Activated CD8-positive, alpha-beta memory T cell treated with anti-CD3 and anti-CD28 coated beads, Interleukin-2, amount 50 U/mL, for 4 hours (primary cell): ENCODE measurements around the gene SLC38A10.

Experiments
- DNase-seq: peaks from one replicate; pipeline ENCODE4 v3.0.0-alpha.2; 2020

Gene SLC38A10

DNA sequence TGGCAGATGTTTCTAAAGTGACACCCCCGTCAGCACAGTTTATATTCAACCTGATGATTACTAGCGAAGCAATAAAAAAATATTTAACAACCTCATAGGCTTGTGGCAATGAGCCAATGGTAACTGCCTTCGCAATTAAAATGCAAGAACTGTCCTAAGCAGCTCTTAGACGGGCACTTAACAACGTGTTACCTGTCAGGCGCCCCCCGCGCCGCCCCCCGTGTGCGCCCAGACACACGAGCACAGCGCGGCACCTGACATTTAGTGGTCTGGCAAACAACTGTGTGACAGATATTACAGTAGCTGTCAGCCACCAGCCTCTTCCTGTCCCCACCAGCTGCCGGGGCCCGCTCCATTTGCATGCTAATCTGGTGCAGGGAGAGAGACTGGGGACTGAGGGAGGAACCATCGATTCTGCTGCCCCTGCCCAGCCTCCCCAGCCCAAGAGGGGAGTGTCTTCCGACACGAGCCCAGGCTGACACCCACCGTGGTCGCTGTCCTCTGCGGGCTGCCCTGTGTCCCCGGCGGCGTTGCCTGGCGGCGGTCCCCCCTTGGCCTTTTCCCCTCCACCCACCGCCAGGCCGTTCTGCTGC is 43.3 kb downstream of the SLC38A10 start:
- DNase-seq: no peak

DNA sequence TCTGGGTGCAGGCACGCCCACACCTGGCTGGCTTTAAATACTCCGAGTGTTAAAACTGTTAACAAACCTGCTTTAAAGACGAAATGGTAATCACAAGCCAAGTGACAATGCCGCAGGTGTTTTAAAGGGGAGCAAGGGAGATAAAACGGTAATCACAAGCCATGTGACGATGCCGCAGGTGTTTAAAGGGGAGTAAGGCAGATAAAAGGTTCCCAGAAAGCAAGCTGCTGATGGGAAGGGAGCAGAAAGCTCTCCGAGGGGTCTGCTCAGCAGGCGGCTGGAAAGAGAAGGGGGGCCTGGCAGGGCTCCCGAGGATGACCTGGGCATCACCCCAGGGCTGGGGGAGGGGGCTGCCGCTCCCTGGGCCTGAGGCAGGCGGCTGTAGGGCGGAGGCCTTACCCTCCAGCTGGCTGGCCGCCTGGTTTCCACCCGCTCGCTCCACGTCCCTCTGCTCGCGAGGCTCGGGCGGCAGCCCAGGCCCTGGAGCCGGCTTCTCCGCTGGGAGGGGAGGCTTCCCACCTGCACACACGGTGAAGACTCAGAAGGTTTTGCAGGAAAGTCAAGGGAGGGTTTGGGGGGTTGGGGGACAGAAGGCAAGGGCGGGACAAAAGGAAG is 43.9 kb downstream of the SLC38A10 start:
- DNase-seq: no peak

DNA sequence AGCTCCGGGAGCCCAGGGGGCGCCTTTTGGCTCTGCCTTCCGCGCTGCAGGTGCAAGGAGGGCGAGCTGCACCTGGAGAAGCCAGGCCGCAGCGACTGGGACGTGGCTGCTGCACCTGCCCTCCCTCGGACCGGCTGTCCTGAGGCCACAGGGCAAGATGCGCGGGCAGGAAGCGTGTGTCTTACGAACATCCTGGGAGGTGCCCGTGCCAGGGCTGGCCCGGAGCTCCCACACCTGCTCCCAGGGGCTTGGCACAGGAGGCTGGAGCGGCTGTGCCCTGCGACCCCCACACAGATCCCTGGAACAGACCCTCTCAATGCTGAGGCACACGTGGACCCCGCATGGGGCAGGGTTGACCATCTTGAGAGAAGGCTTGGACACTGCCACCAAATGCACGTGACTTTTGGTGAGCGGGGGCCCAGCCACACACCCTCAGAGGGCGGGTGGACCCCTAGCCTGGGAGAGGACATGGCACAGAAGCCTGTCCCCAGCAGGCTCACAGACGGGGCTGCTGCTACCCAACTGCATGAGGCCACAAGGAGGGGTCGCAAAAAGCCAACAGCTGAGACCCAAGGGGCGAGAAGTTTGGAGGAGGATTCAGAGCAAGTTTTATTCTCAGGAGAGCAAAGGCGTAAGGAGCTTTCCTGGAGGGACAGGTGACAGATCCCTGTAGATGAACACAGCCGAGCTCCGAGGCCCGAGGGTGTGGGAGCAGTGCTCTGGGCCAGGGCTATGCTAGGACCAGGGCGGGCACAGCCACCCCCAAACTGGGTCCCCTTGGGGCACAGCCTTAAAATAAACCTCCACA is 44.6 kb downstream of the SLC38A10 start:
- no peak for DNase-seq

DNA sequence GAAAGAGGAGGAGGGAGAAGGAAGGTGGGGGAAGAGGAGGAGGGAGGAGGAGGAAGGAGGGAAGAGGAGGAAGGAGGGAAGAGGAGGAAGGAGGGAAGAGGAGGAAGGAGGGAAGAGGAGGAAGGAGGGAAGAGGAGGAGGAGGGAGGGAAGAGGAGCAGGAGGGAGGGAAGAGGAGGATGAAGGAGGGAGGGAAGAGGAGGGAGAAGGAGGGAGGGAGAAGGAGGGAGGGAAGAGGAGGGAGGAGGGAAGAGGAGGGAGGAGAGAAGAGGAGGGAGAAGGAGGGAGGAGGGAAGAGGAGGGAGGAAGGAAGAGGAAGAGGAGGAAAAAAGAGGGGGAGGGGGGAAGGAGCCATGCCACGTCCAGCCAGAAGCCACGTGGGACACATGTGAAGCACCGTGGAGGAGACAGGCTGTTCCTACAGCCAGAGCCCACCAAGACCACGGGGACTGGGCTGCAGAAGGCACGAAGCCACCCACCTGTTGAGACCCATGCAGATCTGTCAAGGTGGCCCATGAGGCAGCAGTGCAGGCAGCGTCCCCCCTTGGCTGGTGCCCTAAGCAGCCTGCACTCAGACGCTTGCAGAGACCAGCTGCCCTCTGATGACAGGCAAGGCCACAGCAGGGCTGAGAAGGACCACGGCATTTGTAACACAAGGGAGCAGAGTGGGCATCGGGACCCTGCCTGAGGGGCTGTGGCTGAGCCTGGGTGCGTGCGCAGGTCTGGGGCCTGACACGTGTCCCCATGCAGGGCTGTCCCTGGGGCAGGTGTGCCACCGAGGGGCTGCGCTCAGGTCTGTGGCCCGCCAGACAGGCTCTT is 45.7 kb downstream of the SLC38A10 start:
- no peak for DNase-seq

DNA sequence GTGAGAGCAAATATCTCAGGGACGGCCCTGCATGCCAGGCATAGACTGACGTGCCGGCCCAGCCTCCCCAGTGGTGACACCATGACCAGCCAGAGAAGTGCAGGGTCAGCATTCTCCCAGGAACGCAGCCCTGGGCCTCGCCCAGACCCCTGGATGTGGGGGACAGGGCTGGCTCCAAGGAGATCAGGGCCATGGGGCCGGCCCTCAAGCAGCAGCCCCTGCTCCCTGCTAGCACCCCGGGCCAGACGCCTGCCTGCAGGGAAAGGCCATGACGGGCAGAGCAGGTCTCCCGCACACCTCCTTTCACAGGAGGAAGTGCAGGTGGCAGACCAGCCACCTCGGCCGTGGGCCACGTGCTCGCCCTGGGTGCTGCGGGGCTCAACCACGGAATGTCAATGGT is 46.5 kb downstream of the SLC38A10 start:
- no peak for DNase-seq

DNA sequence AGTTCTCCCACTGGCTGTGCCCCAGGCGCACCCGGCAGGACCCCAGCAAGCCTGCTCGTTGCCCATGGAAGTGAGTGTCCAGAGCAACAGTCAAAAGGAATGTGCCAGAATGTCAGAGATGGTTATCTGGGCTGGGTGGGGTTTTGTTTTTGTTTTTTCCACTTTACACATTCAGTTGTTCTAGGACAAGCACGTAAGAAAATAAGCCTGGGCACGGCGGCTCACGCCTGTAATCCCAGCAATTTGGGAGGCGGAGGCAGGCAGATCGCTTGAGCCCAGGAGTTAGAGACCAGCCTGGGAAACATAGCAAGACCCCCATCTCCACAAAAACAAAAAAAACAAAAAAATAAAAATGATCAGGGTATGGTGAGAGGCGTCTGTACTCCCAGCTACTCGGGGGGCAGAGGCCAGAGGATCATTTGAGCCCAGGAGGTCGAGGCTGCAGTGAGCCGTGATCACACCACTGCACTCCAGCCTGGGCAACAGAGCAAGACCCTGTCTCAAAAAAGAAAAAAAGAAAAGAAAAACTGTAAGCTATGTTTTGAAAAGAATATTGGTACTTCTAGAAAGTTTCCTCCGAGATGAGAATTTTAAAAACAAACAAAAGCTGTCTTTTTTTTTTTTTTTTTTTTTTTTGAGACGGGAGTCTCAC is 47.6 kb downstream of the SLC38A10 start:
- DNase-seq: no peak

DNA sequence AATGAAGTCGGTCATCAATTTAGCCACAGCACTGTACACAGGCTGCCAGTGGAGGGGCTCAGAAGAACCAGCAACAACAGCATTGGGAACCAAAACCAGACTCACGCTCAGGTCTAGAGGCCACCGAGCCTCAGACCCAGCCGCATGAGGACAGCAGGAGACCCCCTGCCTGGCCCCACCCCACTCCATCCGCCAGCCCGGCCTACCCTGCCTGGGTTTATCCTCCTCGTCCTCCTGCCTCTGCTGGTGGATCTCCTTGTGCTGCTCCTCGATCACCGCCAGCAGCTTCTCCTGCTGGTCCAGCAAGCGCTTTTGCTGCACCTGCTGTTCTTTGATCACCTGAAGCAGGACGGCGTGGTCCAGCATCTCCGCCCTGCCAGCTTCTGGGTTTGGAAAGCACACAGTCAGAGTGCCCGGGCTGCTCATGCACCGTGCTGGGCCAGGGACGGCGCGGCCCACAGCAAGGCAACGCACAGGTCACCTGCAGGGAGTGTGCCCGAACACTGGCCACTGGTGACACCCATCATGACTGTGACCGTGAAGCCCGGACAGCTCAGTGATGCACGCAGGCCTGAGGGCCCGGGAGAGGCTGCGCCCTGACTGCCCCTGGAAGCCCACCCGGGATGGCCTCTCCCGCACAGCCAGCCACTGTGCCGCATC is 48.3 kb downstream of the SLC38A10 start:
- DNase-seq: no peak

DNA sequence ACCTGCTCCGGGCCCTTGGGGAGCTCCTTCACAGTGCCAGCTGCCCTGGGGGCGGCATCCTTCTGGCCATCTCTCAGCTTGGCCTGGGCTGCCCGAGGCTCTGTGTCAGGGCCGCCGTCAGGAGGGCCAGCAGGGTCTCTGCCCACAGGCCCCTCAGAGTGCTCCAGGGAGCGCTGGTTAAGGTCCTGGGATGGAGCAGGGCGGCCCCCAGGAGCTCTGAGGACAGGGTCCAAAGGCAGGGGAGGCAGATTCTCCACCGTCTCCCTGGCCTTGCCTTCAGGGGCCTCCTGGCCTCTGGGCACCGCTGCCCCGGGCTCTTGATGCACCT is 48.8 kb downstream of the SLC38A10 start:
- no peak for DNase-seq

DNA sequence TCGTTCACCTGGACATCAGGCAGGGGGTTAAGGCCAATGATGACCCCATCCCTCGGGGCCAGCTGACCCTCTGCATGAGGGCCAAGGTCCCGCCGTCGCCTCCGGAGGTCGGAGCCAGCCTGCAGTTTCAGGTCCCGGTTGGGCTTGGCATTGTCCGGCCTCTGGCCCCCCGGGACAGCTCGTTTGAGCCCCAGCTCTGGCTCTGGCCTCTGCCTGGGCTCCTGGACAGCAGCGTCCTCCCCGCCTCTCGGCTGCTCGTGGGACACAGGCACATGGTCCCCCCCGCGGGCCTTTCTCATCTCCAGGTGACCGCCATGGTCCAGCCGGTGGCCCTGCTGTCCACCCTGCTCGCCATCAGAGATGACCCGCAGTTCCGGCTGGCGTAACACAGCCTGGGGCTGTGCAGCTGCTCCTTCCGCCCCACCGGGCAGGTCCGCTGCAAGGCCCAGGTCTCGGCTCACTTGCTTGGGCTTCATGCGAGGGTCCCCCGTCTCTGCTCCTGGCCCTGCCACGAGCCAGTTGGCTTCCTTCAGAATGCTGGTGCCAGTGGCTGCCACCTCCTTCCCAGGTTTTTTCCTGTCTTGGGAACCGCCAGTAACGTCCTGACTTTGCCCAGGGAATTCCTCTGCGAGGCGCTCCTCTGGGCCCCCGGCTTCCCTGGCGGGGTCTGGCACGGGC is 49.3 kb downstream of the SLC38A10 start:
- no peak for DNase-seq

DNA sequence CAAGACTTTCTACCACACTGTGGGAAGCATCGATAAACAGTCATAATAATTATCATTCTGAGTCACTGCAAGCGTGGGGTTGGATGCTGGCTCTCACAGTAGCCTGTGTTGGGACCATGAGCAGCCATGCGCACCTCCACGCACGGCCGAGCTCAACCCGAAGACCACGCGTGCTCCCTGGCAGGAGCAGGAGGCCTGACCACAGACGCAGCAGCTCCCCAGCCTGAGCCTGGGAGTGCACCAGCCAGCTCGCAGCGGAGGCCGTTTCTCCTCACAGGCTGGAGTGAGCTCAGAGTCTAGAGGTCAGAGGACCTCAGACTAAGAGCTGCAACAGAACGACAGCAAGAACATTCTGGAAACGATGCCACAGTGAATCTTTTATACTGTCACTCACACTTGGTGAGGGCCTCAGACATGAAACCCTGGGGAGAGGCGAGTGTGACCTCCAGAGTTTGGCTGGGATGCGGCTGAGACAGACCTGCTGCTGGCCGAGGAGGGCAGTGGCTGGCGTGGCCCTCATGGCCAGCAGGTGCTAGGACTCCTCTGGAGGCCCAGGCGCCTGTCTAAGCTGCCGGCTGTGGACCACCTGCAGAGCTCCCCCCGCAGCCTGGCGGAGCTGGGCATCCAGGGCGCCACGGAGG is 50.0 kb downstream of the SLC38A10 start:
- no peak for DNase-seq

DNA sequence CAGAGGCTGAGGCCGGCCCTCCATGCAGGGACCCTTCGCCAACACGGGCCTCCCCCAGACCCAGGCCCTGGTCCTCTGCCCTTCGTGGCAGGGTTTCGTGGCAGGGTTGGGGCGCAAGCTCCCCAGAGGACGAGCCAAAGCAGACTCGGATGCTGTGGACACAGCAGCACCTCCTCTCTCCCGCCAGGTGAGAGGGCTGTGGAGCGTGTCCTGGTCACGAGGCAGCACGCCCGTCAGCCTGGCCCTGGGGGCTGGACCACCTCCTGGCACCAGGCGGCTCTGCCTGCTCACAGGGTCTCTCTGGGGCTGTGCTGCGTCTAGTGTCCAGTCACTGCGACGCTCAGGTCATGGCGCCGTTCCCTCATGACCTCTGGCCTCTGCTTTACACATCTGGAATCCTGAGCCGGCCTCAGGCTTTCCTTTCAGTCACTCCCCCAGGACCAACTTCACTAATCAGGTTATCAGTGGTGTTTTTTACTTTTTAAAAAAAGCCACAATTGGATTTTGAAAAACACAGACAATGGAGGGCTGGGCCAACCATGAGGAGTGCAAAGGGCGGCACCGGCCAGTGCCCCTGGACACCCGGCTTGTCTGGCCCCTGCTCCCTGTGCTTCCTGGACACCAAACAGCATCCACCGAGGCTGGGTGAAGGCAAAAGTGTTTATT is 50.6 kb downstream of the SLC38A10 start:
- DNase-seq: no peak

DNA sequence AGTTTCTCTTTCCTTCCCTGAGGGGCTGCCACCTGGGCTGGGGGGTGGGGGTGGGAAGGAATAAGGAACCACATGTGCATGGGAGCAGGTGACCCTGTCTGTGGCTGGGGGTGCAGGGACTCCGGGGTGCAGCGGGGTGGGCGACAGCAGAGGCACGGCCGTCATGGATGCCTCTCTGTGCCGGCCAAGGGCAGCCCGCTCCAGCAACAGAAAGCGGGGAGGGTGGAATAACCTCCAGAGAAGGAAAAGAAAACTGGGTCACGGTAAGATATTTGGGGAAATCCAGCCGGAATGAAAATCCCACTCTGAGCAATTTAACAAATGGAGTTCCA is 51.8 kb downstream of the SLC38A10 start:
- DNase-seq: no peak

DNA sequence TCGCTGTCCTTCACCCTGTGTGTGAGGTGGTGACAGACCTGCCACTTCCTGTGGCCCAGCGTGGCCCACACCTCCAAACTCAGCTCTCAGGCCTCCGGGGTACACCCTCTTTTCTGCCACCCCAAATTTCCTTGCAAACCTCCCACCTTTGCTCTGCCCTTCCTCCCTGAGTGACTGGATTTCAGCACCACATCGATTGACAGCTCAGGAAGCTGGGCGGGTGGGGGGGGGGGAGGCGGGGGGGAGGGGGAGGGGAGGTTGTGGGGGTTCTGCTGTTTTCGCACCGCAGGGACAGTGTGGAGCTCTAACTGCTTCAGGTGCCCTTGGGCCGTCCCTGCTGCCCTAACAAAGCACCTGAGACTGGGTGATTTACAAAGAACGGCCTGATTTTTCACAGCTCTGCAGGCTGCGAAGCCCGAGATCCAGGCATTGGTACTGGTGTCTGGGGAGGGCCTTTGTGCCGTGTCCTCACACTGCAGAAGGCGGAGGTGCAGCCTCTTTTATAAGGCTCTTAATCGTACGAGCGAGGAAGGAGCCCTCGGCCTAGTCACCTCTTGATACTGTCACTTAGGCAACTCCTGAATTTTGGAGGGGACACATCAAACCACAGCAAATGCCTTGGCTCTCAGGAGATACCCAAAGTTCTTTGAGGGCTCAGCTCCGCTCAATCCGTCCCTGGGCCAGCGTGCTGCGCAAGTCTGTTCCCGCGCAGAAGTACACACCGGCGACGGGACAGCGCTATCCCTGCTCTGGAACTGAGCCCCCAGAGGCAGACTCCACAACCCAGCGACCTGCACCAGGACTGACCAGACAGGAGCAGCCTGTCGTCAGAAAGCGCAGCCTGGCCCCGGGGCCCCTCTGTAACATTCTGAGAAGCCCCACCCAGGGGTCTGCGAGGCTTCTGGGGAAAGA is 52.4 kb downstream of the SLC38A10 start:
- DNase-seq: no peak

DNA sequence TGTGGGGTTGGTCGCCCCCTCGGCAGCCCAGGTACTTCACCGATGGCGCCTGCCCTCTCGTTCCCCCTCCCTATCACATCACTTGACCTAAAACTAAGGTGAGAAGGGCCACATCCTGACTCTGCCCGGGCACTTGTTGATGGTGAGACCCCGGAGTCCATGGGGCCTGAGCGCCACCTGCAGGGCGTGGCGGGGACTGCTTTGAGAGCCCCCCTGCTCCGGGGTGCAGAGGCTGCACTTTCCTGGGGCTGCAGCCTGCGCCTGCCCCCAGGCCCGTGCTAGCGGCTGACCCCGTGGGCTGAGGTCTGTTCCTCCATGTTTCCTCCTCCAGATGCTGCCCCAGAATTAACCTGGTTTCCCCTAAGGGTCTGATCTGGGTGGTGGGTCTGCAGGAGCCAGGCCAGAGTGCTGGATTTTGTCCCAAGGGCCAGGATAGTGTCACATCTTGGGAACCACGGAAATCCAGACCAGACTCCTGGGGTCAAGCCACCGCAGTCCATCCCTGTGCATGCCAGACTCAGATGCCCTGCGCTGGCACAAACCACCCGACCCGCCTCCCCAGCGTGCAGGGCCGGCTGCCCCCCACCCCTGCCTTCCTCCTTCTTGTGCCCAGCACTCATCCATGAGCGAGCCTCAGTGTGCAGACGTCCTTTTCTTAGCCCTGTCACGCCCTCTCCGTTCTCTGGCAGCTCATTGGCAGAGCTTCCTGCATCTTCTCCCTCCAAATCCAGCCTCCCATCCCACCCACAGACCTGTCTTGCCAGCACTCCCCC is 53.3 kb downstream of the SLC38A10 start:
- peak; percentile 66 for DNase-seq

DNA sequence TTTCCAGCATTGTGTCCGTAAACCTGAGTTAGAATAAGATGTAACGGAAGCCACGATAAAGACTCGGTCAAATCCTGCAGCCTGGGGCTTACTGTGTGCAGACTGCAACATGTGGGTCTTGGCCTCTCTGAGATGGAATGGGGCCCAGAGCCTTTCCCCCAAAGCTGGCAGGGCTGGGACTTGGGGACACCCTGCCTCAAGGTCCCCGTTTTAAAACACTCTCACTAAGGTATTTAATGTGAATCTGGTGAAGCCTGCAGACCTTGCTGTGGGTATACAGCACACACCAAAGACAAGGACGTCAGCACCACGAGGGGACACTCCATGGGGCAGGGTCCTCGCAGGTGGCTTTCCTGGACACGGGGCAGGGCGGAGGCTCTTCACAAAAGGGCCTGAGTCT is 53.9 kb downstream of the SLC38A10 start:
- no peak for DNase-seq

DNA sequence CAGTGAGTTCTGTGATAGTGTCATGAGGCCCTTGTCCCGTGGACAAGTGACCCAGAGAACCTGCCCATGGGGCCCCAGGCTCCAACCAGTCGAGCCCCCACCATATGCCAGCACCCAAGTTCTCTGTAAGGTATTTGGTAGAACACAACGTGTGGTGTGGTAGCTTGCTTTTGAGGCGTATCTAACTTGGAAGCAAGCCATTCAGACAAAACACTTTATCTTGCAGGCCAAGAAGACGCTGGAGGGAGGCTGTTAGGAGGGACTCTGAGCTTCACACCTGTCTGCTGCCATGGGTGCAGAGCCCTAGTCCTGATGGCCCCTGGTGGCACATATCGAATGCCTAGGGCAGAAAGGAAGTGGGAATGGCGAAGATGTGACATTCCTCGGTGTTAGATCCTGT is 54.3 kb downstream of the SLC38A10 start:
- no peak for DNase-seq

DNA sequence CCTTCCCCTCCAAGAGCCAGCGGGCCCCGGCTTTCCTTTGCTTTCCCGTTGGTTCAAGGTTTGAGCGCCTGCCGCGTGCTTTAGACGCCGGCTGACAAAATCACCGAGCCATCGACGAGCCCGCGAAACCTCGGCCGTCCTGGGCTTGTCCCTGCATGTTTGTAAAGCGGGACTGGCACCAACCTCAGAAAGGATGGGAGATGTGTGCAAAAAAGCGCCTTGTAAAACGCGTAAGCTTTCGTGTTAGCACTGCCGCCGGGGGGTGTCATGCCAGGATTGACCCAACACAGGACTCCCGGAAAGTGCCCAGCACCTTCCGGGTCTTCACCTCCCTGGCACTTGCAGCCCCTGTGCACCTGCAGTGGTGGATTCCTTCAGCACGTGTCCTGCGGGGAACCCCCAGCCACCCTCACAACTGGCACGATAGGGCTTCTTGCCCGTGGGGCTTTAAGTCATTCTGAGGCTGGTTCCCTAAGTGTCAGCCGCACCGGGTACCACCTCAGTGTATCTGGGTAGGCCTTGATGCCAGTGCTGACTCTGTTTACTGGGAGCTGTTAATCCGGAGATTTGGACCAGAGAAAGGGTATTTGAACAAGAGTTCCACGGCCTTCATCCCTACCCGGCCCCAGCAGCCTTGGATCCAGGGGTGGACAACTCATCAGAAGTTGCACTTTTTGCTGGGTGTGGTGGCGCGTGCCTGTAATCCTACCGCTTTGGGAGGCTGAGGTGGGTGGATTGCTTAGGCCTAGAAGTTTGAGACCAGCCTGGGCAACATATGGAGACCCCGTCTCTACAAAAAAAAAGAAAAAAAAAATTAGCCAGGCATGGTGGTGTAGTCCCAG is 55.2 kb downstream of the SLC38A10 start:
- peak; percentile 56 for DNase-seq
